ENCODE data around the gene ABCC5.

- TF ChIP-seq CTCF (IDR thresholded peaks at IDR 0.05; ENCODE audit: low read depth, low read length, poor library complexity, severe bottlenecking) (no peak), EZH2phosphoT487 (IDR thresholded peaks at IDR 0.05; ENCODE audit: borderline replicate concordance, low read length) (no peak)
These were observed 48.5 kb upstream of the ABCC5 start for GRCh38 chr3:184066211-184066610.
